GM21367 (cell line): Measurements from ENCODE around the gene RNF26.

Experiments used
- ATAC-seq: cut with Tn5 transposase; IDR thresholded peaks from one replicate; pipeline ENCODE4 v1.9.1; 2021; ENCODE audit not compliant: unreplicated experiment

RNF26 gene

DNA sequence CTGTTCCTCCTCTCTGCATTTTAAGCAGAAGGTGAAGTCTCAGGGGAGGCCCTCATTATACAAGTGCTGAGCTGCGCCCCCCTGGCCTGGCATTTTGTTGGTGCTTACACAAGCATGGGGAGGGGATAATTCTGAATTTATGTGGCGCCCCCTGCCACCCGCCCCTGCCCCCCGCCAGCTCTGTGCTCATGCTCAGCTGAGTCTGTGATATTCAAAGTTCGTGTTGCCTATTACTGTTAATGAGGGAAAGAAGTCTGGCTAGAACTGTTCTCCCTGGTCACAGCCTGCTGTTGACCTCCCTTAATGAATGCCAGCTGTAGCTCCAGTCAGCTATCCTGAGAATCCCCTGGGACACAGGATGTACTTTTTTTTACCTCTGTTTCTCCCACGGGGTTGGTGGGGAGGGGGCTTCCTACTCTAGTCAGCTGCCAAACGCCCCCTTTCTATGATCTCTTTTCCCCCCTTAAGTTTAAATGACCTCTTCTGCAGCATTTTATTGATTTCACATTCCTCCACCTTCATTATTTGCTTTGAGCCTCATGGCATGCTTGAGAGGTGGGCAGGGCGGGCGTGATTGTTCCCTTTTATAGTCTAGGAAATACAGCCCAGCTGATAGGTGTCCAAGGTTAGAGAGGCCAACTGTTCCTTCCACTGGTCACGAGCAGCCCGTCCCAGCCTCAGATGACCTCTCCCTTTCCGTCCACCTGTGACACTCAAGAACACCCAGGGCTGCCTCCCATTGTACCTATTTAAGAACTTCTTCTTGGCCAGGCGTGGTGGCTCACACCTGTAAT is 35.0 kb downstream of the RNF26 start:
- ATAC-seq = no peak

- no peak for ATAC-seq
These were observed 36.2 kb downstream of the RNF26 start for GRCh38 chr11:119370486-119371046.

DNA sequence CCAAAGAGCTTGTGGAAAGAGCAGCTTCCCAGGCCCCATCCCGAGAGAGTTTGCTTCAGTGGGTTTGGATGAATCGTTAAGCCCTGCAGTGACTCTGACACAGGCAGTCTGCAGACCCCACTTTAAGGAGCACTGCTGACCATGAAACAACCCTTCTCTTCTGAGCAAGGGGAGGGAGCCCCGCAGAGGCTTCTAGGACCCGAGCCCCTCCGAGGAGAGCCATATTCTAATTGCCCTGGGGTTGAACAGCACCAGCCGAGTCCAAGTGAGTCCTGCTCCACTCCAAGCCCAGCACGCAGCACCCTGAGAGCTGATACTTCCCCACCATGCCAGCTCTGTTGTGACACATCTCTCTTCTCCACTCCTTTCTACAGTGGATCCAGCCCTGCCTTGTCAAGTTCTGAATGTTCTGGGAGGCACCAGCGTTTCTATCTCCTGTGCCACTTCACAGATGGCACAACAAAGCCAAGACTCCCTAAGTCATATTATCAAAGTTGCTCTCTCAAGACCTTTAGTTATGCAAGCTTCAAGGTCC is 36.8 kb downstream of the RNF26 start:
- ATAC-seq = no peak

- ATAC-seq = no peak
These were observed 37.5 kb downstream of the RNF26 start for GRCh38 chr11:119371778-119372182.

DNA sequence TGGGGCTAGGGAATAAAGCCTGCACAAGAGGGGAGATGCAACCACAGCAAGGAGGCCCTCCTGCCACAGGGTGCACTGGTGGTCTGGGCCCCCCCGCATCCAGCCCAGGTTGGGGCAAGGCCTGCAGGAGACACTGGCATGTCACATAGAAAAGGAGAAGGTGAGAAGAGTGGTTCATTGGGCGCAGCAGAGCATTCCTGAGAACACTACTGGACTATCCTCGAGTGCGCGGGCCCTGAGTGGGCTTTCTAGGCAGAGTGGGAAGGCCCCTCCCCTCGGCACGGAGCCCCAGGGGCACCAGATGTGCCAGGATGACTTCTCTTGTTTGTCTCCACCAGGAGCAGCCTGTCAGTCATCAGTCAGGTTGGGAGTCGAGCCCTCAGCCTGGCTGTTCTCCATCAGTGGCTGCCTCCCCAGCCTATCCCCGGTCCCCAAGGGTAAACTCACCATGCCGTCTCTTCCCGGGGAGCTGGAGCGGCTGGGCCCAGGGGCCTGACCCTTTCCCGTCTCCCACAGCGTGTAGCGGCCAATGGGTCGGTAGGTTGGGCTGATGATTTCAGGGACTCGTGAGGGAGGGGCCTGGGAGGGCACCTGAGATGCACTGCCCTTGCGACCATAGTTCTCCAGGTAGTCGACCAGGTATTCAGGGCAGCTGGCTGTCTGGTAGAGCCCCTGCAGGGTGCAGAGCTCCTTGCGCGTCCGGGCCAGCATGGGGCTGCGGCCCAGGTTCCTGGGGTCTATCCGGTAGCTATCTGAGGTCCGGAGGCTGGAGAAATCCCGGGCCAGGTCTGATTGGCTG is 38.1 kb downstream of the RNF26 start:
- no peak for ATAC-seq

DNA sequence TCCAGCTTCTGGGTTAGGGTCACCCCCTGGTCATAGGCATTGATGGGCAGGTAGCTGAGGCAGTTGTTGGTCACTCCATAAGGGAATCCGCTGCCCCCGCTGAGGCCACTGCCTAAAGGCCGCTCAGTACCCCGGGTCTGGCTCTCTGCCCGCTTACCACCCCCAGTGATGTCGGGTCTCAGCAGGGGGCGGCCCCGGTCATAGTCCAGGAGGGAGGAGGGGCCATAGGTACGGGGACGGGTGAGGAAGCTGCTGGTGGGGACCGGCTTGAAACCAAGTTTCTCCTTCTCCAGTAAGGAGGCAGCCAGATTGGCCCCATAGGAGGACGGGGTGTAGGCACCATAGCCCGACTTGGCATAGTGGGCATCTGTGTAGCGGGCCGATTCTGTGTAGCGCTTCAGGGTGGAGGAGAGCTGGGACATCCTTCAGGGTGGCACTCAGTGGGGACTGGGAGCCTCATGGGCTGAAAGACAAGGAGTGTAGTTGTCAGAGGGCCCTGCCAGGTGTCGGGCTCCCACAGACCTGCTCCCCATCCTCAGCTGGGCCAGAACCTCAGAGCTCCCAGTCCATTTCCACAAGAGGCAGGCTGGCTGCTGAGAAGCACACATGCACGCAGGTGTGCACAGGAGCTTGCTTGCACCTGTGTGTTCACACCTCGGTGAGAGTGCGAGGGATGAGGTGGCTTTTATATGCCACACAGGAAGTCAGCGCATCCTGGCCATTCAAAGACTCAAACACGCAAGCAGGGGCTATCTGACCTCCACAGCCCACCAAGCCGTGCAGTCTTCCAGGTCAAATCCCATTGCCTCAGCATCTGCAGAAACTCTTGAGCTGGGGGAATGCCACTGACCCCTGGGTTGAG is 39.0 kb downstream of the RNF26 start:
- no peak for ATAC-seq

- no peak for ATAC-seq
These were observed 39.7 kb downstream of the RNF26 start for GRCh38 chr11:119373921-119374631.

DNA sequence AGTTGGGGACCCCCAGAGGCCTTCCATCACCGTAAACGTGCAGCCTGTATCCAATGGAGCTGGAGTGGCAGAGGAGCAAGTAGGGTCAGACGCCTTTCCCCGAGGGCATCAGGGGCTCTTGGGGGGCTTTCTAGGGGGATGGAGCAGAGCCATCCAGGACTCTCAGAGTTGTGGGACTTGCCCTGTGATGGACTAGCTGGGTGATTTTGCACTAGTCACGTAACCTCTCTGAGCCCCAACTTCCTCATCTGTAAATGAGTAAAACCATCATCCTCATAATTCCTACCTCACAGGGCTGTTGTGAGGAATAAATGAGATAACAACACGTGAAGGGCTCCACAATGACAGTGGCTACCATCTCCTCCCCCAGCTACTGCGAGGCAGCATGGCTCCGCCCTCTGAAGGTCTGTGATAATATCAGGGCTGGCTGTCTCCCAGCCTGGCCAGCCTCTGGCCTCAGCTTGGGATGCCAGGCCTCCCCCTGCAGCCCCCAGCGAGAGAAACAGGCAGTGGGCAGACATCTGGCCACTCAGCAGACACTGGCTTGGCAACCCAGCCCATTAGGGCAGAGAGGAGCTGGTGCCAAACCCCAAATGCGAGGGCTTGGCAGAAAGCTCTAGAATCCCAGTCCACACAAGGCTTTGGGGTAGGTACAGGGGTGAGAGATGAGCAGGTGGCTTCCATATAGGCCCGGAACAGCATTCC is 40.5 kb downstream of the RNF26 start:
- no peak for ATAC-seq

DNA sequence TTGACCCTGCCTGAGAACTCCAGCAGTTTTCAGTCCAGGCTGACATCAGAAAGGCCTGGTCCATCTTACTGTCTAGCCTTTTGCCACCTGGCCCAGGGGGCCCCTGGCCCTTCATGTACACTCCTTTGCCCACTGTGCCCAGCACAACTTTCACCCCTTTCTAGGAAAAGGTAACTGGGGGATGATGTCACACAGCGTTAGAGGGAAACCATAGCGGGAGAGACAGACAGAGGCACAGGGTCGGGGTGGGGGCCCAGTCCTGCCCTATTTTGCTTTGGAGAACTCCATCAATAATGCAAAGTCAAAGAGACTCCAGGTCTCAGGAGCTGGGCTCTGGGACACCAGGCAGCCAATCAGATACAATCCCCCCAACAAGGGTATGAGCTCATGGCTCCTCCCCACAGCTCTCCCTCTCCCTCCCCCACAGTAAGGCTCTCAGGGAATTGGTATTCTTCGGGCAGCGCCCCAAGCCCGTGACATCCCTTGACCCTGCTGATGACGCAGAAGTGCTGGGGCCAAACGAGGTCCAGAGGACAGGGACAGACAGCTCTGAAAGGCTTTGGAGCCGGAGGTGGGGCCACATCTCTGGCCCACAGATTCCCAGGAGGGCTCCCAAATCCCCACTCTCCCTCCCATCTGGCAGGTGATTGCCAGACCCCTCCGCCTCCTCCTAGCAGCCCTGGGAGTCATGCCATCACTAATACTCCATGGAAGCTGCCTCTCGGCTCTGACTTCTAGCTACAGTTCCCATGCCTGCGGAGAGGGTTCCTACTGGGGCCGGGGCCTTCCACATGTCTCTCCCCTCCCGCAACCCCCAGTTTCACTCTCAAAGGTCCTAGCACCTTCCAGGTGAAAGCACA is 41.2 kb downstream of the RNF26 start:
- ATAC-seq = no peak

GRCh38 chr11:119376197-119376847 is 42.0 kb downstream of the RNF26 start:
- no peak for ATAC-seq

- no peak for ATAC-seq
These were observed 43.0 kb downstream of the RNF26 start for GRCh38 chr11:119377112-119377901.

DNA sequence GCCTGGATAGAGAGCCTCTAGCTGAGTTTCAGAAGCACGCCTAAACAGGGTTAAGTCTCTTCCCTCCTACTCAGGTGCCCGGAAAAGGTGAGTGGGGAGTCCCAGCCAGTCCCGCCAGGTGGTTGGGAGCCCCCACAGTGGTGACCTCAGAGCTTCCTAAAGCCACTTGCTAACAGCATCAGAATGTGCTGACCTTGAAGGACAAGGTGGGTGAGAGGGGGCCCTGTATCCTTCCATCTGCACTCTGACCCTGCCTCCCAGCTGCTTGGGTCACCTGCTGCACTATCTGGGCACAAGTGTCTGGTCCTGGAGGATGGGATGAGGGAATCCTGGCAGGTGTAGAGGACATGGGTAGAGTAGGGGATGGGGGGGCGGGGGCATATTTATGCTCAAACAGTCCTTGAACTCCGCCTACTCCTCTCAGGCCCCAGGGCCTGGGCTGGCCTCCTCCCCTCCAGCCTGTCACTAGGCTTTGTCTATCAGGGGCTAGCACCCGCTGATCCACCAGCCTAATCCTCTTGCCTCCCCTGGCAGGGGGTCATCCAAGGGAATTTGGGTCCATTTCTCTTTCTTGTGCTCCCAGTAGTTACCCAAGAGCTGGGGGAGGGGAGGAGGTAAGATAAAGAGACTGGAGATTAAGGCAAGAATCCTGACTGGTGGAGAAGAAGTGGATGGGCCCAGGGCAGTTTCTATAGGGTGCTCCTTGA is 43.8 kb downstream of the RNF26 start:
- ATAC-seq = no peak

DNA sequence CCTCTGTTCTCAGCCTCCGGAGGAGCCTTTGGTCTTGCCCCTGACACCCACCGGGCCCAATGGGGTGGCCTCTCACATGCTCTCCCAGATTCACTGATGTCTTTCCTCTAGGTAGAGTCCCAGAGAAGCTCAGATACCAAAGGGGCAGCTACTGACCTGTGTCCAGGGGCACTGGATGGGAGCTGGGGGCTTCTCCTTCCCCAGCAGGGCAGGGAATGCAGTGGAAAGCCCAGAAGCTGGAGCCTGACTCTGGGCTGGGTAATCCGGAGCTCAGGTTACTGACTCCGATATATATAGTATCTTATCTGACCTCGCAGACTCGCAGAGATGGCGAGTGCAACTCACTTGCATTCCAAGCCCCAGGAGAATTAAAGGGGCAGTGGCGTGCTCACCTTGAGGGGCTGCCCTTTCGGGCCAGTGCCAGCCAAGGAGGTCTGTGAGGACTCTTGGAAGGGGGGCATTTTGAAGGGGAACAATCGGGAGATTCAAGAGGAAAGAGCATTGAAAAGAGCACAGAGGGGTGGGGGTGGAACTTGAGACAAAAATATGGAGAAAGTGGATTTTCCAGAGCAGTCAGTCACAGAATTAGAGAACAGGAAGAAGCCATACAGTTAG is 44.6 kb downstream of the RNF26 start:
- ATAC-seq = no peak

- no peak for ATAC-seq
These were observed 46.0 kb downstream of the RNF26 start for GRCh38 chr11:119380160-119380826.

DNA sequence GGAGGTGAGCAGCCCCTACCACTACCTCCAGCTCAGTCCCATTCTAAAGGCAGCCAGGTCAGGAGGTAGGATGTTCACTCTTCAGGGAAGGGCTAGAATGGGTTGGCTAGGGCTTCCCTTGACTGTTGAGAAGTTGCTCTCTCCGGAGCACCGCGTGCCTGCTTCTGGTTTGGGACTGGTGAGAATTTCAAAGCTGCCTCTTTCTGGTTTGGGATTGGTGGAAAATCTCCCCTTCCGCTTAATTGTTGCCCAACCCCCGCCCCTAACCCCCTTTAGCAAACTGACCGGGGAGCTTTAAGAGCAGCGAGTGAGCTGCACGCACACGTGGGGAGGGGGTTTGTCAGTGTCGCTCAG is 46.5 kb downstream of the RNF26 start:
- no peak for ATAC-seq
